SJSA1 (cell line): ENCODE measurements around the gene BCAS4. TPM values are rescaled to one million over a fixed set of nuclear protein-coding genes. Genes with fewer than 3 reads are reported as not detected.
"Not testable (repeated sequence)": the region's sequence is repeated elsewhere in the genome, so short reads cannot be mapped to it uniquely, and the experiment has no call there.

Experiments used
- DNase-seq, 2 experiments: peaks; one replicate each; pipeline ENCODE4 v3.0.0-alpha.2; 2015 to 2020; ENCODE audit warnings: low spot score in 2 of 2, low read depth in 1 of 2
- H3K27ac ChIP-seq: fragments of 250-450 bp; sonication (Bioruptor Pico); 2 replicates; pipeline ENCODE4 v1.5.1; 2020; ENCODE audit warnings: mild to moderate bottlenecking, moderate library complexity
- H3K27me3 ChIP-seq: fragments of 250-450 bp; sonication (Bioruptor Pico); replicated peaks from 2 replicates; pipeline ENCODE4 v1.5.1; 2020; ENCODE audit warnings: mild to moderate bottlenecking, moderate library complexity
- H3K36me3 ChIP-seq: fragments of 250-450 bp; sonication (Bioruptor Pico); 2 replicates; pipeline ENCODE4 v1.5.1; 2020; ENCODE audit warnings: mild to moderate bottlenecking
- H3K4me1 ChIP-seq: fragments of 250-450 bp; sonication (Bioruptor Pico); replicated peaks from 2 replicates; pipeline ENCODE4 v1.6.1; 2021; ENCODE audit warnings: mild to moderate bottlenecking
- H3K4me3 ChIP-seq: fragments of 250-450 bp; sonication (Bioruptor Pico); 2 replicates; pipeline ENCODE4 v1.5.1; 2020; ENCODE audit warnings: mild to moderate bottlenecking
- H3K9me3 ChIP-seq: fragments of 250-450 bp; sonication (Bioruptor Pico); replicated peaks from 2 replicates; pipeline ENCODE4 v1.5.1; 2020; ENCODE audit warnings: mild to moderate bottlenecking
- total RNA-seq: library from RNA; depleted of rRNA; stranded (reverse); fragments of >200 nt; shearing (Covaris generic); gene quantifications from 2 replicates; pipeline ENCODE4 v1.2.3, GENCODE V29; 2014

Gene BCAS4
- total RNA-seq, 1 experiment from 2014 or later, result 4.6 TPM

DNA sequence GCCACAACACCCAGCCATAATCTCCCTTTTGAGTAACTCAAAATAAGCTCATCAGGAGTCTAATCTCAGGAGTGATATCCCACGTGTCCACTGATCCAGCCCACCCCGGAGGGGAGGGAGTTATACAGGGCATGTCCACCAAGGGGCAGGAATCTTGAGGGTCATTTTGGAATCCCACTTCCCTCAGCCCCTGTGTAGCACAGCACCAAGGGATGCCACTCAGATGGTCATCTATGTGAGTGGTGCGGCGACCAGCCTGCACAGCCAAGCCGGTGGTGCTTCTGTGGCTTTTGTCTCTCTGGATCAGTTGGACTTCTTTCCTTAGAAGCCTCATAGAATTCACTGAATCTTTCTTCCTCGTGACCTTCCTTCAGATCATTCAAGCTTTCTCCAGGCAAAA lies 11.0 kb upstream of the BCAS4 start:
- no peak for DNase-seq
- Histone ChIP-seq H3K4me3 (no peak overlapping the region), H3K27me3 (no peaks in the 10 kb centered on the region)

DNA sequence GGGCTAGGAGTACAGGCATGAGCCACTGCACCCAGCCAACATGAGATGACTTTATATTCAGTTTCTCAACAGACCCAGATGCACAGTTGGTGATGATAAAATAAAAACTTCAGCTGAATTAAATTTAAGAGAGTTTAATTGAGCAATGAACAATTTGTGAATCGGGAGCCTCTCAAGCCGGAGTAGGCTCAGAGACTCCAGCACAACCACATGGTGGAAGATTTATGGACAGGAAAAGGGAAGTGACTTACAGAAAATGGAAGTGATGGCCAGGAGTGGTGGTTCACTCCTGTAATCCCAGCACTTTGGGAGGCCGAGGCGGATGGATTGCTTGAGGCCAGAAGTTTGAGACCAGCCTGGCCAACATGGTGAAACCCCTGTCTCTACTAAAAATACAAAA lies 10.4 kb upstream of the BCAS4 start:
- H3K27ac ChIP-seq, result no peak overlapping the region
- no peaks in the 10 kb centered on the region for H3K36me3 ChIP-seq
- H3K27me3 ChIP-seq, result no peaks in the 10 kb centered on the region
- no peaks in the 10 kb centered on the region for H3K9me3 ChIP-seq
- no peak for DNase-seq
- no peak overlapping the region for H3K4me3 ChIP-seq
- no peaks in the 10 kb centered on the region for H3K4me1 ChIP-seq

More for the DNA sequence above, 11.0 kb upstream of the BCAS4 start:
- Histone ChIP-seq H3K27ac (no peak overlapping the region), H3K36me3 (no peaks in the 10 kb centered on the region), H3K9me3 (no peaks in the 10 kb centered on the region), H3K4me1 (no peaks in the 10 kb centered on the region)

DNA sequence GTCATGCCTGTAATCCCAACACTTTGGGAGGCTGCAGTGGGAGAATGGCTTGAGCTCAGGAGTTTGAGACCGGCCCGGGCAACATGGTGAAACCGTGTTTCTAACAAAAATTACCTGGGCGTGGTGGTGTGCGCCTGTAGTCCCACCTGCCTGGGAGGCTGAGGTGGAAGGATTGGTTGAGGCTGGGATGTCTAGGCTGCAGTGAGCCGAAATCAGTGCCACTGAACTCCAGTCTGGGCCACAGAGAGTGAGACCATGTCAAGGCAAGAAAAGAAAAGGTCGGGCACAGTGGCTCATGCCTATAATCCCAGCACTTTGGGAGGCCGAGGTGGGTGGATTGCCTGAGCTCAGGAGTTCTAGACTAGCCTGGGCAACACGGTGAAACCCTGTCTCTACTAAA lies 8.2 kb upstream of the BCAS4 start:
- DNase-seq, result no peak
- H3K4me3 ChIP-seq, result no peak overlapping the region
- H3K9me3 ChIP-seq, result no peaks in the 10 kb centered on the region
- no peak overlapping the region for H3K27ac ChIP-seq
- H3K36me3 ChIP-seq, result no peaks in the 10 kb centered on the region
- peaks cover 14% of the 10 kb centered on the region for H3K4me1 ChIP-seq
- H3K27me3 ChIP-seq, result no peaks in the 10 kb centered on the region

DNA sequence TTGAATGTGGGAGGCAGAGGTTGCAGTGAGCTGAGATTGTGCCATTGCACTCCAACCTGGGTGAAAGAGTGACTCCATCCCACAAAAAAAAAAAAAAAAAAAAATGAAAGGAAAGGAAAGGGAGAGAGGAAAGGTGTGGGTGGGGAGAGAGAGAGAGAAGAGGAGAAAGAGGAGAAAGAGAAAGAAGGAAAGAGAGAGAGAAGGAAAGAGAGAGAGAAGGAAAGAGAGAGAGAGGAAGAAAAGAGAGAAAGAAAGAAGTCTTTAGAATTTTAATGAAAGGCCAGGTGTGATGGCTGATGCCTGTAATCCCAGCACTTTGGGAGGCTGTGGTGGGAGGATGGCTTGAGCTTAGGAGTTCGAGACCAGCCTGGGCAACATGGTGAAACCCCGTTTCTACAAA lies 7.7 kb upstream of the BCAS4 start:
- Histone ChIP-seq H3K4me1 (peaks cover 14% of the 10 kb centered on the region), H3K9me3 (no peaks in the 10 kb centered on the region), H3K27ac (no peak overlapping the region), H3K36me3 (no peaks in the 10 kb centered on the region), H3K27me3 (no peaks in the 10 kb centered on the region), H3K4me3 (no peak overlapping the region)
- no peak for DNase-seq

DNA sequence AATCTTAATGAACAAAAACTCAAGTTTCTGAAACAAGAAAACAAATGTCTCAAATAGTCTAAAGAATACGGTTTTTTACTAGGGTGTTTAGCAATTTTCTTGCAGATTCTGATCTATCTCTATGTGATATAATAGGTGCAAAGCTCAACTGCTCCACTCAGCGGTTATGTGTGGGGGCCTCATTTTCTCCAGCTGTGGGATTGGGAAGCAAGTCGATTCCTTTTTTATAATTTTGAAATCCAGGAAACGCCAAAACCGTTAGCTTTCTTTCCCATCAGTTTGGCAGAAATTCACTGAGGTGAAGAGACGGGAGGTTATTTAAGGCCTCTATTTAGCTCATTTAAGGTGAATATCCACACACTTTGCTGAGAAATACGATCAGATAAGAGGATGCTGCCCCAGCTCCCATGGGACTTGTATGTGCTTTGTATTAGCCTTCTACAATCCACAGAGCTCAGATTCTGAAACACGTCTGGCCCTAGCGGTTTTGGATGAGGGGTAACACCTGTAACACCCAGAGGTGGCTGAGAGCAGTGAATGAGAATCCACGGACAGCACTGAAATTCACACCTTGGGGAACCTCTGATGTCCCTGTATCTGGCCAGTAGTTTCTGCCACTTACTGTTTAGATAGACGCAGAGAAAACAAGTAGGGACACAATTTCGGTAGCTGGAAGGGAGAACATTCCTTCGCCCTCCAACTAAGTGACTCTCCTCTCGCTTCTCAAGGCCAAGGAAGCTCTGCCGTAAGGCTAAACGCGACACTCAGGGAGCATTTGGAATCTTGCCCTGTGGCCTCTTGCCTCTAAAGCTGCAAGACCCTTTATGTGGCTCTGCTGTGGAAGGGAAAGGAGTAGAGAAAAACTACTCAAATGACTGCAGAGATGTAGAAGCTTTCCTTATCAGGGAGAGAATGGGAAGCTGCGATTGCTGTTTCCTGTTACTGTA lies 6.5 kb upstream of the BCAS4 start:
- Histone ChIP-seq H3K4me1 (peaks cover 14% of the 10 kb centered on the region), H3K27ac (no peak overlapping the region), H3K36me3 (no peaks in the 10 kb centered on the region), H3K4me3 (no peak overlapping the region), H3K9me3 (no peaks in the 10 kb centered on the region), H3K27me3 (no peaks in the 10 kb centered on the region)
- DNase-seq, result peak in 1 of 2 experiments; percentile 20

DNA sequence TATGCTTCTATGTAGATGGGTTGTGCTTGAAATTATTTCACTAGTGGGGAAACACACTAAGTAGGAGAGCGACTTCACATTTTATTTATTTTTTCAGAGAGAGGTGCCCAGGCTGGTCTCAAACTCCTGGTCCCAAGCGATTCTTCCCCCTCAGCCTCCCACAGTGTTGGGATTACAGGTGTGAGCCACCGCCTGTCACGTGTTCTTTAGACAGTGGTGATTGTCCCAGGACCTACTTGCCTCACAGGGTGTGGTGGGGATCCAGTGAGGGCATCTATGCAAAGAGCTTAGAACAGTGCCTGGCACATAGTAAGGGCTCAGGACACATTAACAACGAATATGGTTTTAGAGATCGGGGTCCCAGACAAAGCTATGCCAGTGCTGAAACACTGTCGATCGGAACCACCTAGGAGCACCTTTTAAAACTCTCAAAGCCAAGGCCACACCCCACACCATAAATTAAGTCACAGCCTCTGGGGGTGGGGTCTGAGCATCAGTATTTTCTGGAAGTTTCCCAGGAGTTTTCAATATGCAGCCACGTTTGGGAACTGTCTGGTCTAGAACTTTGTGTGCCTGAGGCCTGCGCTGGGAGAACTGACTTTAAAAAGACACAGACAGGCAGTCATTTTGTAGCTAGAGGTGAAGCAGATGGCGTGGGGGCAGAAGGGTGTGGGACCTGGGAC lies 4.8 kb upstream of the BCAS4 start:
- H3K36me3 ChIP-seq, result no peaks in the 10 kb centered on the region; the same call in 1 of the 2 replicates
- no peak overlapping the region for H3K4me3 ChIP-seq
- H3K4me1 ChIP-seq, result peaks cover 17% of the 10 kb centered on the region
- H3K9me3 ChIP-seq, result no peaks in the 10 kb centered on the region
- H3K27me3 ChIP-seq, result no peaks in the 10 kb centered on the region
- H3K27ac ChIP-seq, result peak overlapping the region; percentile 90
- DNase-seq, result no peak

DNA sequence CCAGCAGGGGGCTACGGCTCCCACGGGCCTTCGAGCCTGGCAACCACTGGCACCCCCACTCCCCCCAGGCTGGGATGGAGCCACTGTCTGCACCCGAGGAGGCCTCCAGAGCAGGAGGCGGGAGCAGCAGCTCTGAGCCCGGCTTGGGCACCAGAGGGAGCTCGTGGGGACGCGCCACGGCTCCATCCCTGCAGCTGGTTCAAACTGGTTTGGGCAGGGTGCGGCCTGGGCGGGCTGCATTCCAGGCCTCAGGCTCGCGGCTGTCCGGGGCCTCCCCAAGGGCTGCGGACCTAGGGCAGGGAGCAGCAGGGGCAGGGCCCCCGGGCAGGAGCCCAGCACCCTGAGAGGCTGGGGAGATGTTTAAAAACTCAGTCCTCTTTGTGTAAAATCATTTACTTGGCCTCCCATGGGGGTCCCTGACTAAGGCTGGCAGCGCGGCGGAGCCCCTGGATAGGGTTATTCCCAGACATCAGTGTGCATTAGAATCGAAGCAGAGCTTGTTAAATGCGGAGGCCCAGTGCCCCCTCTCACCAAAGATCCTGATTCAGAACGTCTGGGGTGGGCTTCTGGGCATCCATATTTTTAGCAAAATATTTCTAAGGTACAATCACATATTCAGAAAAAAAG lies 4.1 kb upstream of the BCAS4 start:
- Histone ChIP-seq H3K4me3 (no peak overlapping the region), H3K27ac (peak overlapping the region; percentile 90), H3K9me3 (no peaks in the 10 kb centered on the region), H3K36me3 (no peaks in the 10 kb centered on the region; the same call in 1 of the 2 replicates), H3K4me1 (peaks cover 17% of the 10 kb centered on the region), H3K27me3 (no peaks in the 10 kb centered on the region)
- peak; percentile 89 to 95 for DNase-seq

DNA sequence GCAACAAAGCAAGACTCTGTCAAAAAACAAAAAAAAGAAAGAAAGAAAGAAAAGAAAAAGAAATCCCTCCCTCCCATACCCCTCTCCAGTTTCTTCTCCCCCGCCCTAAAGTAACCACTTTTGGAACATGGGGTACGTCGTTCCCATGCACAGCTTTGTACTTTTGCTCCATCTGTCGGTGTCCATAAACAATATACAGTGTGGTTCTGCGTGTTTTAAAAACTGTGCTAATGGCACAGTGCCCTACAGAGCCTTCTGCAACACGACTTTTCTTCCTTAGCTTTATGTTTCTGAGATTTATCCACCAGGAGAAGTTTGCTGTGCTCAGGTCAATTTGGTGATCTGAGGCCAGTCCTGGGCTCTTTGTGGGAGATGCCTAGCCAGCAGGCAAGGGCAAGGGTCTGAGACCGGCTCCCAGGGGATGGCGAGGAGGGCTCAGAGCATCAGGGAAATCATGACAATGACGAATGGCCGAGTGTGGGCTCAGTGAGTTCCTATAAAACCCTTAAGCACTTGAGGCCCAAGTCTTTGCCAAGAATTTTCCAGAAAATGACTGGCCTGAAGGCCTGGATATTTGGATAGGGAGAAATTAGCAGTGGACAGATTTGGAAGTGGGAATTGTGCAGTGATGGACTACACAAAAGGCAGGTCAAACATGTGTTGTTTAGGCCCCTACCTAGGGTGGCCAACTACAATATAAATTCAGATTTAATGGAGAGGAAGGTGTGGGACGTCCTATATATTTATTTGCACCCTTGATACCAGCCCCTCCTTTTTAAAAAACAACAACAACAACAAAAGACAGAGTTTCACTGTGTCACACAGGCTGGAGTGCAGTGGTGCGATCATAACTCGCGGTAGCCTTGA lies 1.9 kb upstream of the BCAS4 start:
- no peak for DNase-seq
- Histone ChIP-seq H3K9me3 (no peaks in the 10 kb centered on the region), H3K36me3 (no peaks in the 10 kb centered on the region; the same call in 1 of the 2 replicates), H3K27ac (no peak overlapping the region), H3K27me3 (no peaks in the 10 kb centered on the region), H3K4me1 (peaks cover 17% of the 10 kb centered on the region), H3K4me3 (no peak overlapping the region)

DNA sequence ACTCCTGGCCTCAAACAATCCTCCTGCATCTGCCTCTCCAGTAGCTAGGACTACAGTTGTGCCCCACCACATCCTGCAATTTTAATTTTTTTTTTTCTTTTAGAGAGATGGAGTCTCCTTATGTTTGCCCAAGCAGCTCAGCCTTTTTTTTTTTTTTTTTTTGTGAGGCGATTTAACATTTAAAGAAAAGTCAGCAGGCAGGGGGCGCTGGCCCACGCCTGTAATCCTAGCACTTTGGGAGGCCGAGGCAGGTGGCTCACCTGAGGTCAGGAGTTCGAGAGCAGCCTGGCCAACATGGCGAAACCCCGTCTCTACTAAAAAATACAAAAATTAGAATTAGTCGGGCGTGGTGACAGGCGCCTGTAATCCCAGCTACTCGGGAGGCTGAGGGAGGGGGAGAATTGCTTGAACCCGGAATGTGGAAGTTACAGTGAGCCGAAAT lies 1.3 kb upstream of the BCAS4 start:
- H3K27ac ChIP-seq, H3K27me3 ChIP-seq, H3K4me3 ChIP-seq, DNase-seq, H3K9me3 ChIP-seq, H3K36me3 ChIP-seq: not testable (repeated sequence)
- H3K4me1 ChIP-seq, result peaks cover 17% of the 10 kb centered on the region

DNA sequence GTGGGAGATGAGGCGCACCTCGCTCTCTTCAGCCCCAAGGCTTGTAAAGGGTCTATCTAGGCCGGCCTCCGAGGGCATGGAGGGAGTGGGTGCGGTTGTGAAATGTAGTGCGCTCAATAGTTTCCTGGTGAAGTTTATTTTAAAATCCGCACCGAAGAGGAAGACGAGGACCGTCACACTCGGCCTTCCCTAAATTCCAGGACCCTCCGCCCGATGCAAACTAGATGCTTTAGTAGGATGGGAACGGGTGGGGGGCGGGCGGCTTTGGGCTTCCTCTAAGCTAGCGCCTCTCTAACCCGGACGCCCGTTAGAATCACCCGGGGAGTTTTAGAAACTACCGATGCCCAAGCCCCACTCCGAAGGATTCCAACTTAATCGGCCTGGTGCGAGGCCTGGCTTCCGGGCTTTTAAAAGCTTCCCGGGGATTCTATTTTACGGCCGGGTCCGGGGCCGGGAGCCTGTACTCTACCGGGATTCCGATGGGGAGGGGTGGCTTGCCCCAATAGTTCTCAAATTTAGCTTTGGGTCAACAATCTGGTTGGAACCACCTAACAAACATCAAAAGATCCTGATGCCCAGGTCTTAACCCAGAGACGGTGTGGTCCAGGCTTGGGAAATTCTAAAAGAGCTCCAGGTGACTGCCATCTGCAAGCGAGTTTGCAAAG lies 548 bp upstream of the BCAS4 start:
- Histone ChIP-seq H3K27ac (no peak overlapping the region), H3K27me3 (no peaks in the 10 kb centered on the region), H3K4me1 (peaks cover 17% of the 10 kb centered on the region), H3K9me3 (no peaks in the 10 kb centered on the region), H3K4me3 (peak overlapping the region; percentile 61), H3K36me3 (no peaks in the 10 kb centered on the region; the same call in 1 of the 2 replicates)
- no peak for DNase-seq

DNA sequence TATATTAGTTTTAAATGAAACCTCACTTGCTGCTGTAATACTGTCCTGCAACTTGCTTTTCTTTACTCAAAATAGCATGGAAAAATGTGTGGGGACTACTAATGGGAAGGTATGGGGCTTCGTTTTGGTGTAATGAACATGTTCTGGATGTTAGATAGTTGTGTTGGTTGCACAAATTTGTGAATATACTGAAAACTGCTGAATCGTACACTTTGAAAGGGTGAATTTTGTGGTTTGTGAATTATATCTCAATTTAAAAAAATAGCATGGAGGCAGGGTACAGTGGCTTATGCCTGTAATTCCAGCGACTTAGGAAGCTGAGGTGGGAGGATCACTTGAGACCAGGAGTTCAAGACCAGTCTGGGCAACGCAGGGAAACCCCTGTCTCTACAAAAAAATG lies 2.3 kb downstream of the BCAS4 start:
- DNase-seq, result no peak
- no peaks in the 10 kb centered on the region for H3K27me3 ChIP-seq
- no peak overlapping the region for H3K27ac ChIP-seq
- no peaks in the 10 kb centered on the region for H3K9me3 ChIP-seq
- peaks cover 3% of the 10 kb centered on the region; the same call in 1 of the 2 replicates for H3K4me1 ChIP-seq
- H3K36me3 ChIP-seq, result no peaks in the 10 kb centered on the region; the same call in 1 of the 2 replicates
- H3K4me3 ChIP-seq, result no peak overlapping the region

DNA sequence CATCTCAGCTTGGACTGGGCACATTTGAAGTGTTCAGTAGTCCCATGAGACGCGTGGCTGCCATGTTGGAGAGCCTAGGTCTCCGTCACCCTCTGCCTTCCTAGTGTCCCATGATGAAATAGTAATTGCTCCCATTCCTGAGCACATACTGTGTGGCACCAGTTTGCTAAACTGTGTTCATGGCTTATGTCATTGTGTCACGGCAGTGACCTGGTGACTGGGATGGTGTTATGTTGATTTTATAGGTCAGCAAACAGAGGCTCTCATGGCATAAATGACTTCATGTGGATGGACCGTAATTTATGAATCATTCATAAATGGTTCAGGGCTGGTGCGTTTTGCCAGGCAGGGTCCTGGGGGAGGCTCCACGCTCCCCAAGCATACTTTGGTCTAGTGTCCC lies 3.8 kb downstream of the BCAS4 start:
- Histone ChIP-seq H3K27ac (no peak overlapping the region), H3K4me1 (peaks cover 3% of the 10 kb centered on the region; the same call in 1 of the 2 replicates), H3K27me3 (no peaks in the 10 kb centered on the region), H3K4me3 (no peak overlapping the region), H3K9me3 (no peaks in the 10 kb centered on the region), H3K36me3 (no peaks in the 10 kb centered on the region; the same call in 1 of the 2 replicates)
- no peak for DNase-seq
